Tibial nerve (tissue), 4 donors: ENCODE results near the gene PFN3. TPM values are rescaled to one million over a fixed set of nuclear protein-coding genes. Genes with fewer than 3 reads are reported as not detected.

Experiments used
- DNase-seq, 2 donors: peaks; one replicate each; pipeline ENCODE4 v3.0.0-alpha.2; 2019; ENCODE audit warnings: low spot score in 2 of 2
- H3K27ac ChIP-seq, 4 donors: fragments of 200-600 bp; sonication (generic) in 3 of 4; one replicate each; pipeline ENCODE4 v1.5.1; 2017 to 2019; ENCODE audit warnings: mild to moderate bottlenecking in 1 of 4
- H3K27me3 ChIP-seq, 2 donors: fragments of 200-600 bp; sonication (generic) in 1 of 2; one replicate each; pipeline versions ENCODE4 v1.5.1 to v1.6.0; 2017 to 2019
- H3K36me3 ChIP-seq, 3 donors: fragments of 200-600 bp; sonication (generic); one replicate each; pipeline ENCODE4 v1.5.1; 2018 to 2019
- H3K4me1 ChIP-seq, 4 donors: fragments of 200-600 bp; sonication (generic) in 3 of 4; one replicate each; pipeline ENCODE4 v1.5.1; 2017 to 2019
- H3K4me3 ChIP-seq, 4 donors: fragments of 200-600 bp; sonication (generic) in 3 of 4; one replicate each; pipeline ENCODE4 v1.5.1; 2017 to 2019; ENCODE audit warnings: mild to moderate bottlenecking in 1 of 4, moderate library complexity in 1 of 4
- H3K9me3 ChIP-seq, 4 donors: fragments of 200-600 bp; sonication (generic) in 3 of 4; one replicate each; pipeline ENCODE4 v1.5.1; 2017 to 2019
- EP300 ChIP-seq, 2 donors: sonication (generic); formaldehyde crosslinking; IDR thresholded peaks; one replicate each; pipeline ENCODE4 v1.6.1; 2017; ENCODE audit warnings: antibody characterized with exemption in 2 of 2, mild to moderate bottlenecking in 1 of 2
- POLR2A ChIP-seq, 2 donors: fragments of 450-650 bp; IDR thresholded peaks; one replicate each; pipeline ENCODE4 v1.6.1; 2017; ENCODE audit warnings: antibody characterized with exemption in 2 of 2, mild to moderate bottlenecking in 2 of 2, moderate library complexity in 2 of 2
- WGBS, 2 donors: methylation state at CpG; one replicate each; pipeline ENCODE4 v1.1.5; 2018; 5-methylcytosine and 5-hydroxymethylcytosine counted together
- total RNA-seq, 4 donors: library from RNA; depleted of rRNA; stranded (reverse); fragments of >200 nt; gene quantifications; one replicate each; pipeline ENCODE4 v1.1.0, GENCODE V29; 2016
- TF ChIP-seq, protein P1 (sequence below), 5 experiments: fragments of 200-600 bp in 3 of 5; fragments of 450-650 bp in 2 of 5; sonication (generic) in 3 of 5; IDR thresholded peaks; one replicate each; pipeline ENCODE4 v1.5.1; 2016 to 2019; ENCODE audit warnings: antibody characterized with exemption in 5 of 5, mild to moderate bottlenecking in 3 of 5, moderate library complexity in 2 of 5

Gene PFN3
- total RNA-seq, 4 donors from 2014 or later = not detected

DNA sequence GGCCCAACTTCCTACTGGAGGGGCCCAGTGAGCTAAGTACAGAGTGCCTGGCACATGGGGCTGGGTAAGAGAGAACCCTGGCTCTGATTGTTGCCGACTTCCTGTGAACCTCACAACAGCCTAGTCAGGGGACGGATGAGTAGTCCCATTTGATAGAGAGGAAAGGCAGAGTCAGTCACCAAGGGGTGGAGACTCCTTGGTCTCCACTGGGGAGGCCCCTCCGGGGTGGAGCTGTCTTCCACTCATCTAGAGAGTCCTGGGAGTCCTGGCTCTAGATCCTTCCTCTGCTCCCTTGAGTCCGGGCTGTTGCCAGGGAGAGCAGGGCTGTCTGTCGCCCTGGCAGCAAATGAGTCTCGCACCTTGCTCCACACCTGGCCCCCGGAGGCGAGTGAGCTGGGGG is 34.0 kb upstream of the PFN3 start:
- Histone ChIP-seq H3K27ac (no peak overlapping the region), H3K4me1 (peaks cover 0 to 27% (median 18%) of the 10 kb centered on the region in 4 donors), H3K36me3 (peaks cover 0 to 93% (median 40%) of the 10 kb centered on the region in 3 donors), H3K9me3 (no peaks in the 10 kb centered on the region), H3K27me3 (no peaks in the 10 kb centered on the region), H3K4me3 (no peak overlapping the region)
- DNase-seq = no peak
- WGBS, 2 donors = 88 to 91% methylated on average over 3 to 5 of the region's 8 CpGs
- TF ChIP-seq POLR2A (IDR thresholded peaks at IDR 0.05) = no peak
- TF ChIP-seq EP300 (IDR thresholded peaks at IDR 0.05) = no peak
- TF ChIP-seq, protein P1, sequence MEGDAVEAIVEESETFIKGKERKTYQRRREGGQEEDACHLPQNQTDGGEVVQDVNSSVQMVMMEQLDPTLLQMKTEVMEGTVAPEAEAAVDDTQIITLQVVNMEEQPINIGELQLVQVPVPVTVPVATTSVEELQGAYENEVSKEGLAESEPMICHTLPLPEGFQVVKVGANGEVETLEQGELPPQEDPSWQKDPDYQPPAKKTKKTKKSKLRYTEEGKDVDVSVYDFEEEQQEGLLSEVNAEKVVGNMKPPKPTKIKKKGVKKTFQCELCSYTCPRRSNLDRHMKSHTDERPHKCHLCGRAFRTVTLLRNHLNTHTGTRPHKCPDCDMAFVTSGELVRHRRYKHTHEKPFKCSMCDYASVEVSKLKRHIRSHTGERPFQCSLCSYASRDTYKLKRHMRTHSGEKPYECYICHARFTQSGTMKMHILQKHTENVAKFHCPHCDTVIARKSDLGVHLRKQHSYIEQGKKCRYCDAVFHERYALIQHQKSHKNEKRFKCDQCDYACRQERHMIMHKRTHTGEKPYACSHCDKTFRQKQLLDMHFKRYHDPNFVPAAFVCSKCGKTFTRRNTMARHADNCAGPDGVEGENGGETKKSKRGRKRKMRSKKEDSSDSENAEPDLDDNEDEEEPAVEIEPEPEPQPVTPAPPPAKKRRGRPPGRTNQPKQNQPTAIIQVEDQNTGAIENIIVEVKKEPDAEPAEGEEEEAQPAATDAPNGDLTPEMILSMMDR (IDR thresholded peaks at IDR 0.05) = no peak

DNA sequence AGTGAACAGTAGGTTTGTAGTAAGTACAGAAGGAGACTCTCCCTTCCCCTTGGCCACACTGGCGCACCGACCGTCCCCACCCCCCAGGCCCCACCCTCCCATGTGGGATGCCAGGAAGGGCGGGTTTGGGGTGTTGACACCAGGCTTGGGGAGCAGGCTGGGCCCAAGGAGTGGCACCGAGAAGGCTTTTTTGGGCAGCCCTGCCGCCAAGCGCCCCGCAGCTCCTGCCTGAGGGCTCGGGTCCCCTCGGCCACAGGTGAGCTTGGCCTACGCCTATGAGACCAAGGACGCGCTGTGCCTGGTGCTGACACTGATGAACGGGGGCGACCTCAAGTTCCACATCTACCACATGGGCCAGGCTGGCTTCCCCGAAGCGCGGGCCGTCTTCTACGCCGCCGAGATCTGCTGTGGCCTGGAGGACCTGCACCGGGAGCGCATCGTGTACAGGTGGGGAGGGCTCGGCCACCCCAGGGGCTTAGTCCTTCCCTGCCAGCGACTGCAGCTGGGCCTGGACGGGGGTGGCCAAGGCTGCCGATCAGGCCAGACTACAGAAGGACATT is 33.3 kb upstream of the PFN3 start:
- TF ChIP-seq EP300 (IDR thresholded peaks at IDR 0.05) (no peak), POLR2A (IDR thresholded peaks at IDR 0.05) (no peak)
- TF ChIP-seq, protein P1 (IDR thresholded peaks at IDR 0.05) = no peak
- H3K4me1 ChIP-seq = peaks cover 0 to 34% (median 23%) of the 10 kb centered on the region in 4 donors
- H3K36me3 ChIP-seq = peaks cover 0 to 86% (median 40%) of the 10 kb centered on the region in 3 donors
- H3K4me3 ChIP-seq = no peak overlapping the region
- no peak for DNase-seq
- 92 to 93% methylated on average over 26 of the region's 29 CpGs for WGBS, 2 donors
- H3K27ac ChIP-seq = no peak overlapping the region
- no peaks in the 10 kb centered on the region for H3K27me3 ChIP-seq
- H3K9me3 ChIP-seq = no peaks in the 10 kb centered on the region

DNA sequence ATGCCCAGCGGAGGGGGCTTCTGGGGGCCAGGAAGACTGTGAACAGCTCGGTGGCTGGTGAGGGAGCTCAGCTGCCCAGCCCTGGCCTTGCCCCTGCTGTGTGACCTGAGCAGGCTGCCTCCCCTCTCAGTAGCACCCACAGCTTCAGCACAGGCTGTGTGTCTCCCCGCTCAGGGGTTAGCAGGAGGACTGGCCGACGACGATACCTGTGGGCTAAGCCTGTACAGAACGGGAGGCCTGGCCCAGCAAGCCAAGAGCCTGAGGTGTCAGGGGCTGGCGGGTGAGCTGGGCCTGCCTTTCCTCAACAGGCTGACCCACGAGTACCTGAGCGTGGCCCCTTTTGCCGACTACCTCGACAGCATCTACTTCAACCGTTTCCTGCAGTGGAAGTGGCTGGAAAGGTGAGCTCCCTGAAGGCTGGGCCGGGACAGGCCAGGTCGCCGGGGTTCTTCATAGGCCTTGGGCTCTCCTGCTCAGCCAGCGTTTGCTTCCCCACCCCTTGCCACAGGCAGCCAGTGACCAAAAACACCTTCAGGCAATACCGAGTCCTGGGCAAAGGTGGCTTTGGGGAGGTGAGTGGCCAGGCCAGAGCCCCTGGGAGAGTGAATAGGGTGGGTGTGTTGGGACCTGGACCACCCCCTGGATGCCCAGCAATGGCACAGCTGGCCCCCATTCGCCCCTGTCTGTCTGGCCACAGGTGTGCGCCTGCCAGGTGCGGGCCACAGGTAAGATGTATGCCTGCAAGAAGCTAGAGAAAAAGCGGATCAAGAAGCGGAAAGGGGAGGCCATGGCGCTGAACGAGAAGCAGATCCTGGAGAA is 32.6 kb upstream of the PFN3 start:
- DNase-seq = no peak
- H3K36me3 ChIP-seq = peaks cover 0 to 79% (median 40%) of the 10 kb centered on the region in 3 donors
- H3K4me1 ChIP-seq = peaks cover 0 to 41% (median 28%) of the 10 kb centered on the region in 4 donors
- no peaks in the 10 kb centered on the region for H3K9me3 ChIP-seq
- no peak for TF ChIP-seq POLR2A (IDR thresholded peaks at IDR 0.05)
- TF ChIP-seq, protein P1 (IDR thresholded peaks at IDR 0.05) = no peak
- TF ChIP-seq EP300 (IDR thresholded peaks at IDR 0.05) = no peak
- peak overlapping the region in 1 of 4 donors; percentile 39 for H3K27ac ChIP-seq
- no peaks in the 10 kb centered on the region for H3K27me3 ChIP-seq
- WGBS, 2 donors = 91% methylated on average over 13 to 25 of the region's 25 CpGs
- no peak overlapping the region for H3K4me3 ChIP-seq

DNA sequence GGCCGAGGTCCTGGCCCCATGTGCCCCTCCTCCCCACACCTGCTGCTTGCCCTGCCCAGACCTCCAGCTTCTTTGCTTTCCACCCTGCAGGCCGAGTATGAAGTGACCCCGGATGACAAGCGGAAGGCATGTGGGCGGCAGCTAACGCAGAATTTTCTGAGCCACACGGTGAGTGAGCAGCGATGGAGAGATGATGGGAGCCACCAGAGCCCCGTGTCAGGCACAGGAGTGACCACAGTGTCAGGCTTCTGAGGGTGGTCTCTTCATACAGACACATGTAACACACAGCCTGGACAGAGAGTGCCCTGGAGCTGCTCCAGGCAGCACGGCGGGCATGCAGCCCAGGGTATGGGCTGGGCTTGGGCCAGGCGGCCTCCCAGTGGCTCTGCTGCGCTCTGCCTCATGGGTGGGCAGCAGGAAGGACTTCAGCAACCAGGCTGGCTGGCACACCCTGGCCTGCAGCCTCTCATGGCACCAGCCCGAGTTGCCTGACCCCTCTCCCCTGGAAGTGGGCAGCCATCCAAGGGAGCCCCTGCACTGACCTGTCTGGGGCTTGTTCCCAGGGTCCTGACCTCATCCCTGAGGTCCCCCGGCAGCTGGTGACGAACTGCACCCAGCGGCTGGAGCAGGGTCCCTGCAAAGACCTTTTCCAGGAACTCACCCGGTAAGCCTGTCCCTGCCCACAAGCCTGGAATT is 31.8 kb upstream of the PFN3 start:
- H3K4me3 ChIP-seq = no peak overlapping the region
- WGBS, 2 donors = 70 to 80% methylated on average over 13 of the region's 18 CpGs
- H3K36me3 ChIP-seq = peaks cover 0 to 71% (median 40%) of the 10 kb centered on the region in 3 donors
- TF ChIP-seq EP300 (IDR thresholded peaks at IDR 0.05) (no peak), POLR2A (IDR thresholded peaks at IDR 0.05) (no peak)
- TF ChIP-seq, protein P1 (IDR thresholded peaks at IDR 0.05) = no peak
- peaks cover 0 to 48% (median 35%) of the 10 kb centered on the region in 4 donors for H3K4me1 ChIP-seq
- H3K9me3 ChIP-seq = no peaks in the 10 kb centered on the region
- H3K27ac ChIP-seq = peak overlapping the region in 3 of 4 donors; percentile 25 to 68 (median 39)
- no peak for DNase-seq
- no peaks in the 10 kb centered on the region for H3K27me3 ChIP-seq
